ENCODE results near the gene LRP1.
A peak's percentile ranks its signal among the peaks of the same experiment; 100 is the strongest.

LRP1 gene

DNA sequence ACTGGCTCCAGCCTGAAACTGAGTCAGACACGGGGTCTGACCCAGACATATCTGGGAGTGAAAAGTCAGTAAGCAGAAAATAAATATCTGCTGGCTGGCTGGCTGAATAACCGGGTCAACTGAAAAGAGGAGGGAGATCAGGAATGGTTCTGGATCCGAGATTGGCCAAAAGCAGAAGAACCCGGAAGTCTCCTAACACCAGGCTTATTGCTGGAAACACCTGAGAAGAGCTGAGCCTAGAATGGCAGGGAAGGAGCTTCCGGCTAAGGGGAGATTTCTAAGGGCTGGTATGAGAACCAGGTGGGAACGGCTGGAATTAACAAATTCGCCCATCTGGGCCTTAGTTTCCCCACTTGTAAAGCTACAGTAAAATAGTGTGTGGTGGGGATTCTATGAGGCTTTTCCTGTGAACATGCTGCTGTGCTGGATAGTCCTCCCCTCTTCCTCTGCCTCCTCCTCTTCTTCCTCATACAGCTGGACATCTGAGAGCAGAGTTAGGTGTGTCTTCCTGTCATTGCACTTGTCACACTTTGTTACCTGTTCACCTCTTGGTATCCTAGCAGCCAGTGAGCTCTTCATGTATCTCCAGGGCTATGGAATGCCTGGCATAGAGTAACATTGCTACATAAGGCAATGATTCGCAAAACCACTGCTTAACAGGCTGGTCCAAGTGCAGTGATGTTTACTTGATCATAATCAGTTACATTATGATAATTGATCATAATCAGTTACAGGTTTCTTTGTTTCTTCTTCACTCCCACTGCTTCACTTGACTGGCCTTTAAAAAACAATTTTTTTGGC is 99.2 kb downstream of the LRP1 start:
- no peak for DNase-seq

DNA sequence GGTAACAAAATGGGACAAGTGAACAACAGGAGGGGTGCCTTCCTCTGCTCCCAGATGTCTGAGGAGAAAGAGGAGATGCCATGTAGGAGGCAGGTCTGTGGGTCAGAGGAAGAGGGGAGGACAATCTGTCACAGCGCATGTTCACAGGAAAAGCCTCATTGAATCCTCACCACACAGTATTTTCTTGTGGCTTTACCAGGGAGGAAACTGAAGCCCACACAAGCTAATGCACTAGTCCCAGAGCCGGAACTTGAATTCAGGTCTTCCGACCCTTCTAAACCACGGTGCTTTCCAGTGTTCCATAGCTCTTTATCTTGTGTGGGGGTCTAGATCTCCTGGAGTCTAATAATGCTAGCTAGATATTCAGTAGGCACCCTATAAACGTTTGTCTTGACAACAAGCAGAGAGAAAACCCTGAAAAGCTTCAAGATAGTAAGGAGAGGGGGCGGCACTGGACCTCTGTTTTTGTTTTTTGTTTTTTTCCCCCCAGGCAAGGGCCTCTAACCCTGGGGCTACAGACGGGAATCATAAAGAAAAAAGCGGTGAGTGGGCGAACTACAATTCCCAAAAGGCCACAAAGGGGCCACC is 100.9 kb downstream of the LRP1 start:
- no peak for DNase-seq

DNA sequence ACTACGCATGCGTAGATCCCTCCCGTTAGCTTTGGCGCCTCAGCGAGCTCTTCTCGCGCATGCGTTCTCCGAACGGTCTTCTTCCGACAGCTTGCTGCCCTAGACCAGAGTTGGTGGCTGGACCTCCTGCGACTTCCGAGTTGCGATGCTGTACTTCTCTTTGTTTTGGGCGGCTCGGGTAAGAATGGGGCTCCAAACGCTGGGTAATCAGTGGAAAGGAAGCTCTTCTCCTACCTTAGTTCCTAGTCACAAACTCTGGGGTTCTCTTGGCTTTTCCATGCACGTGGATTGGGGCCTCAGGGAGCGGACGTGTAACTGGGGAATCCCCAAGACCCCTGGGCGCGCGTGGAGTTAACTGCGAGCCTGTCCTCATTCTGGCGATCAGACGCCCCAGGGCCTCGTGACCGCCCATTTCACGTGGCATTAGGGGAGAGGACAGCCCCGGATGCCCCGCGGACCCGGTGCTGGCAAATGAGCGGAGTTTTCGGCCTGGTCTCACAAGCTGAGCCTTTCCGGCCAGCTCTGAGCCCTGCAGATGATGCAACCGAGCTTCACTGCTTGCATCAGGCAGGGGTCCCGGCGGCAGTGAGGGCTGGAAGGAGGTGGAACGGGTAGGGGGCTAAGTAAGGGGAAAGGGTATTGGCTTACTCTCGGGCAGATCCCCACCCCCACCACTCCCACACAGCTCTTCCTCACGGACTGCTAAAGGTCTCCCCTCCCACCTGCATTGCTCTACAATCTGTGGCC is 101.5 kb downstream of the LRP1 start, which contains the start of gene SHMT2:
Gene SHMT2 (plus strand): TSS at position 78 of the 747 bp plus-strand sequence. CDS start 68 bp downstream, at position 146.
- DNase-seq: peak; percentile 94

- DNase-seq: no peak
Measured at GRCh38 chr12:57230381-57231155, 102.3 kb downstream of the LRP1 start.

GRCh38 chr12:57231276-57232021 is 103.2 kb downstream of the LRP1 start:
- no peak for DNase-seq

GRCh38 chr12:57232156-57232756 is 104.0 kb downstream of the LRP1 start:
- DNase-seq: no peak

GRCh38 chr12:57233357-57234232 is 105.3 kb downstream of the LRP1 start:
- no peak for DNase-seq

DNA sequence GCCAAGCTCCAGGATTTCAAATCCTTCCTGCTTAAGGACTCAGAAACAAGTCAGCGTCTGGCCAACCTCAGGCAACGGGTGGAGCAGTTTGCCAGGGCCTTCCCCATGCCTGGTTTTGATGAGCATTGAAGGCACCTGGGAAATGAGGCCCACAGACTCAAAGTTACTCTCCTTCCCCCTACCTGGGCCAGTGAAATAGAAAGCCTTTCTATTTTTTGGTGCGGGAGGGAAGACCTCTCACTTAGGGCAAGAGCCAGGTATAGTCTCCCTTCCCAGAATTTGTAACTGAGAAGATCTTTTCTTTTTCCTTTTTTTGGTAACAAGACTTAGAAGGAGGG is 105.9 kb downstream of the LRP1 start:
- DNase-seq: no peak

DNA sequence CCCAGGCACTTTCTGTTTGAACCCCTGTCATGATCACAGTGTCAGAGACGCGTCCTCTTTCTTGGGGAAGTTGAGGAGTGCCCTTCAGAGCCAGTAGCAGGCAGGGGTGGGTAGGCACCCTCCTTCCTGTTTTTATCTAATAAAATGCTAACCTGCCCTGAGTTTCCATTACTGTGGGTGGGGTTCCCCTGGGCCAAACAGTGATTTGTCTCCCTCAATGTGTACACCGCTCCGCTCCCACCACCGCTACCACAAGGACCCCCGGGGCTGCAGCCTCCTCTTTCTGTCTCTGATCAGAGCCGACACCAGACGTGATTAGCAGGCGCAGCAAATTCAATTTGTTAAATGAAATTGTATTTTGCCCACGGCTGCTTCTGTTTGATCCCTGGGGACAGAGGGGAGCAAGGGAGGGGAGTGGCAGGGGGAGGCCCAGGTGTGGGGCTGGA is 106.3 kb downstream of the LRP1 start:
- DNase-seq: no peak

DNA sequence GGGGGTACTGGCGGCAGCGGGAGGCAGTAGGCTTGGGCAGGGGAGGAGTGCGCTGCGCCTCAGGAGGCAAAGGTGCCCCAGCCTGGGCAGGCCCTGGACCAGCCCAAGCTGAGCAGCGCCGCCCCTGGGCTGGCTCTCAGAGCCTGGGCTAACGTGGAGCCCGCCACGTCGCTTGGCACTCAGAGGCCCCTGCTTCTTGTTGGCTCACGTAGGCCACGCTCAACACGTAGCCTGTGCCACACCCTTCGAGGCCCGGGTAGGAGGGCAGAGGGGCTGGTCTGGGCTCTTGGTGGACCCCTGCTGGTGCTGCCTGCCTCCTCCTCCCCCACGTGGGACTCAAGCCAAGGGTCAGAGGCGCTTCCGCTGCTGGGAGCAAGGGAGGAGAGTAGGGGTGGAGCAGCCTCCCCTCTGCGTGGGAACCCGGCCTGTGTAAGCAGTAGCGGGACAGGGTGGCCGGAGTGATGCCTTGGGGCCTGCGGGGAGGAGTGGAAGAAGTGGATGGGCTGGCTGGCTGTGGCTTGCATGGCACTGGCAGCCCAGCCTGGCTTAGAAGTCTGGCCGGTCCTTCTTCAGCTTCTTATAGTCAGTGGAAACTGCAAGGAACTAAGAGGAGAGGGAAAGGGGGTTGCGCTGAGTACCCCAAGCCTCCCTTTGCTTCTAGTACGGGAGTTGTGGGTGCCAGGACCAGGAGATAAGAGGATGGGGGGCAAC is 106.9 kb downstream of the LRP1 start:
- no peak for DNase-seq

DNA sequence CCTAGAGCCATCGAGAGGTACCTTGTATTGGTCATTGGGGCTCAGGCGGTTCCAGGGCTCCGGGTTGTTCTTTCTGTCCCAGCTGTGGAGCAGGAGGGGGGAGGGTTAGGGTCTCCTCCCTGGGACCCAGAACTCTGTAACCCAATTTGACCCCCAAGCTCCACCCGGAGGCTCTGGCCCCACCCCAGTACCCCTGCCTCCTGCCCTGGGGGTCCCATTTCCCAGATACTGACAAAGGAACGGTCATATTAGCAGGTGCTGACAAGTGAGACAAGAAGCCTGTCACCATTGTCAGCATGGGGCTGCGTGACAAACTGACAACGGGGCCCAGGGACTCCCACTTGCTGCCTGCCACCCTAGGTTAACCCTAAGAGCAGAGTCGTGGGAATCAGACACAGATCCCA is 107.4 kb downstream of the LRP1 start:
- DNase-seq: no peak

- no peak for DNase-seq
Measured at GRCh38 chr12:57236201-57236924, 108.1 kb downstream of the LRP1 start.

DNA sequence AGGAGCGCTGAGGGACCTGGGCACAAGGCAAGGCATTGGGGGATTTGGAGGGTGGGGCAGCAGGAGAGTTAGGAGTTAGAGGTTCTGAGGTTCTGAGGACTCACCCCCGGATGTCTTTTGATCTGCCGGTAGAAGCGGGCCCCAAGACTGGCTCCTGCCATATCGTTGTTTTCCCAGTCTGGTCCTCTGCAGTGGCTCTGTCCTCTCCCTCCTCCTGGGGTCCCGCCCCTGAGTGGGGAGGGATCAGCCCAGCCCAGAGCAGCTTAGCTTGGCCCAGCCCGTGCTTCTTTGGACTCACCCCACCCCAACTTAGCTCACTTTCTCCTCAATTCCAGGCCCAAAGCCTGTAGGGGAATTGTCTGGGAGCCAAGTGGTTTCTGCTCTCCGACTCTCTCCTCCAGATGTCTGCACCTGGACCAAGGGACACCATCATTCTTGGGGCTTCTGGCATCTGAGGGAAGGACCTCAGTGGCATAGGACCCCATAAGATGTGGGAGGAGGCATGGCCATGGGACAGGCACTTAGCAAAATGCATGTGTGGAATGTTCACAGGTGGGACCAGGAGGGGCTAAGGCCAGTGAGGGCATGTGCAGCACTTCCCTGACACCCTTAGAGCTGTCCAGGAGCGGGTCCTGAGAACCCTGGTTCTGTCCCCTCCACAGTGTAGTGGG is 108.8 kb downstream of the LRP1 start:
- no peak for DNase-seq

- no peak for DNase-seq
Measured at GRCh38 chr12:57237596-57237931, 109.3 kb downstream of the LRP1 start.

GRCh38 chr12:57237932-57238853 is 109.9 kb downstream of the LRP1 start:
- no peak for DNase-seq

GRCh38 chr12:57238854-57239554 is 110.7 kb downstream of the LRP1 start:
- DNase-seq: peak; percentile 27

- no peak for DNase-seq
Measured at GRCh38 chr12:57239587-57240065, 111.3 kb downstream of the LRP1 start.

All from NCI-H2081 treated with DMSO at 0.1 percent for 48 hours (cell line).